Nasal cavity respiratory epithelium epithelial cell of viscerocranial mucosa (primary cell): Measurements from ENCODE around the gene PREX1. TPM values are rescaled to one million over a fixed set of nuclear protein-coding genes. Genes with fewer than 3 reads are reported as not detected.

Source experiments
- total RNA-seq: library from RNA; depleted of rRNA; stranded (reverse); fragments of >200 nt; gene quantifications from 2 replicates; pipeline ENCODE4 v1.2.3, GENCODE V29; 2014

The PREX1 gene
- 0.14 and 0.34 TPM in 2 replicates for total RNA-seq

GRCh38 chr20:48827855-48828733 is at the start of gene PREX1:
Gene PREX1, minus strand, starts transcription at chr20:48827999. Its CDS starts 139 bp downstream, at chr20:48827860.

Other genes with a start within 250 kb of the PREX1 start
- gene ARFGEF2, start 93.7 kb upstream of the PREX1 start, total RNA-seq = 50.9 and 61.2 TPM in 2 replicates
- 89.5 and 95.8 TPM in 2 replicates for gene CSE1L, start 218.3 kb upstream of the PREX1 start, total RNA-seq